GM12801 (cell line): ENCODE measurements around the gene ALPP.
"Not testable (repeated sequence)": the region's sequence is repeated elsewhere in the genome, so short reads cannot be mapped to it uniquely, and the experiment has no call there.

Experiments
- TF ChIP-seq, protein P1 (sequence below): IDR thresholded peaks from one replicate; pipeline ENCODE4 v1.5.1; 2011; ENCODE audit warnings: control low read depth; ENCODE audit not compliant: insufficient read length; ENCODE audit errors: extremely low read depth

Gene ALPP

DNA sequence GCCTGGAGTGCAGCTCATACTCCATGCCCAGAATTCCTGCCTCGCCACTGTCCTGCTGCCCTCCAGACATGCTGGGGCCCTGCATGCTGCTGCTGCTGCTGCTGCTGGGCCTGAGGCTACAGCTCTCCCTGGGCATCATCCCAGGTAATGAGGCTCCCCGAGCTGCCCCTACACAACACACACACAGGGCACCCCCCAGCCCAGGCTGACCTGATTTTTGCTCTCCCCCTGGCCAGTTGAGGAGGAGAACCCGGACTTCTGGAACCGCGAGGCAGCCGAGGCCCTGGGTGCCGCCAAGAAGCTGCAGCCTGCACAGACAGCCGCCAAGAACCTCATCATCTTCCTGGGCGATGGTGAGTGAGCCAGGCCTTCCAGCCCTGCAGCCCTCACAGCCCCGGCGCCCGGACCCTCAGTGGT is at the start of gene ALPP:
TSS of gene ALPP (plus strand) at position 17 of the 417 bp plus-strand sequence. CDS start at position 69, 52 bp downstream.
- TF ChIP-seq, protein P1, sequence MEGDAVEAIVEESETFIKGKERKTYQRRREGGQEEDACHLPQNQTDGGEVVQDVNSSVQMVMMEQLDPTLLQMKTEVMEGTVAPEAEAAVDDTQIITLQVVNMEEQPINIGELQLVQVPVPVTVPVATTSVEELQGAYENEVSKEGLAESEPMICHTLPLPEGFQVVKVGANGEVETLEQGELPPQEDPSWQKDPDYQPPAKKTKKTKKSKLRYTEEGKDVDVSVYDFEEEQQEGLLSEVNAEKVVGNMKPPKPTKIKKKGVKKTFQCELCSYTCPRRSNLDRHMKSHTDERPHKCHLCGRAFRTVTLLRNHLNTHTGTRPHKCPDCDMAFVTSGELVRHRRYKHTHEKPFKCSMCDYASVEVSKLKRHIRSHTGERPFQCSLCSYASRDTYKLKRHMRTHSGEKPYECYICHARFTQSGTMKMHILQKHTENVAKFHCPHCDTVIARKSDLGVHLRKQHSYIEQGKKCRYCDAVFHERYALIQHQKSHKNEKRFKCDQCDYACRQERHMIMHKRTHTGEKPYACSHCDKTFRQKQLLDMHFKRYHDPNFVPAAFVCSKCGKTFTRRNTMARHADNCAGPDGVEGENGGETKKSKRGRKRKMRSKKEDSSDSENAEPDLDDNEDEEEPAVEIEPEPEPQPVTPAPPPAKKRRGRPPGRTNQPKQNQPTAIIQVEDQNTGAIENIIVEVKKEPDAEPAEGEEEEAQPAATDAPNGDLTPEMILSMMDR = not testable (repeated sequence)

DNA sequence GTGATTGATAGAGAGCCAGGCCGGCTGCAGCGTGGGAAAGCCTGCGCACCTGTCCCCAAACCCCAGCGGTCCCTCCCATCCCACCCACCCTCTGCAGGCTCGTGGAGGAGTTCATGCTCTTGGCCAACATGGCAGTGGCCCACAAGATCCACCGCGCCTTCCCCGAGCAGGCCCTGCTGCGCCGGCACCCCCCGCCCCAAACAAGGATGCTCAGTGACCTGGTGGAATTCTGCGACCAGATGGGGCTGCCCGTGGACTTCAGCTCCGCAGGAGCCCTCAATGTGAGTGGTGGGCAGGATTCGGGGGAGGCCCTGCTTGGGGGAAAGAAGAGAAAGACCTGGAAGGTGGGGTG is 48.9 kb upstream of the ALPP start:
- TF ChIP-seq, protein P1 = no peak

DNA sequence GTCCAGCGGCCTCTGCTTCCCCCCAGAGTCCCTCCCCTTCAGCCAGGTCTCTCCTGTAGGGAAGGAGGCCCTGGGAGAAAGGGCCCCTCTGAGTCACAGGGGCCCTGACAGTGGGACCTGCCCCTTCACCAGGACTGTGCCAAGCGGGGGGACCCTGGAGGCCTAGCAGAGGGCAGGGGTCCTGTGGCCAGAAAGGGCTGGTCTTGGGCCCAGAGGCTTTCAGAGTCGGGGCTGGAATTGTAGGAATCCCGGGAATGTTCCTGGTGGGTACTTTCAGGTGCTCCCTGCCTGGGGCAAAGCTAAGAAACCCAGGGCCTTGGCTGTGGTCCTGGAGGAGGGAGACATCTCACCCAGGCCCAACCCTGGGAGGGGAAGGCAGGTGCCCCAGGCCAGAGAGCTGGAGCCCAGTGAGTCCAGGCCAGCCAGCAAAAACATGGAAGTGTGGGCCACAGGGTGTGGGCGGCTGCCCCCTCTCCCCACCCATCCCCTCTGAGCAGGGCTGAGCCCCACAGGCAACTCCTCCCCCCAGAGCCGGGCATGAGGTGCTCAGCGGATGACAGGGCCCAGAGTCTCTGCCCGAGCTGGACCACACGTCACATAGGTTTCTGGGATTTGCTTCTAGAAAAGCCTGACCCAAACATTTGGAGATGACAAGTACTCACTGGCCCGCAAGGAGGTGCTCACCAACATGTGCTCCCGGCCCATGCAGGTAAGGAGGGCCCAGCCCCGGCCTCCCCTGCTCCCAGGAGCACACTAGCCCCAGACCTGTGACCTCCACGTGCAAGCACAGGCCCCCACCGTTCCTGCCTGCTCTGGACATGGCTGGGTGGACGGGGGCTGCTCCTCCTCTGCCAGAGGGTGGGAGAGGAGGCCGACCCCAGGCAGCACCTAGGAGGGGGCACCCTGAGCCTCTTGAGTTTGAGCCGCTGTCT is 48.2 kb upstream of the ALPP start:
- TF ChIP-seq, protein P1 = no peak

DNA sequence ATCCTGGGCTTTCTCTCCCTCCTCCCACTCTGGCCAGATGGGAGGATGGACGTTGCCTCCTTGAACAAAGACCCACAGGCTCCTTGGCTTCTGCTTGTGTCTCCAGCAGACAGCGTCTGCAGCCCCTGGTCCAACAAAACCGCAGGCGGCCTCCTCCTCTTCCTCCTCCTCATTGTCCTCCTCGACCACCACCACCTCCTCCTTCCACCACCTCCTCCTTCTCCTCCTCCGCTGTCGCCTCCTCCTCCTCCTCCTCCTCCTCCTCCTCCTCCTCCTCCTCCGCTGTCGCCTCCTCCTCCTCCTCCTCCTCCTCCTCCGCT is 45.7 kb upstream of the ALPP start:
- TF ChIP-seq, protein P1 = no peak

DNA sequence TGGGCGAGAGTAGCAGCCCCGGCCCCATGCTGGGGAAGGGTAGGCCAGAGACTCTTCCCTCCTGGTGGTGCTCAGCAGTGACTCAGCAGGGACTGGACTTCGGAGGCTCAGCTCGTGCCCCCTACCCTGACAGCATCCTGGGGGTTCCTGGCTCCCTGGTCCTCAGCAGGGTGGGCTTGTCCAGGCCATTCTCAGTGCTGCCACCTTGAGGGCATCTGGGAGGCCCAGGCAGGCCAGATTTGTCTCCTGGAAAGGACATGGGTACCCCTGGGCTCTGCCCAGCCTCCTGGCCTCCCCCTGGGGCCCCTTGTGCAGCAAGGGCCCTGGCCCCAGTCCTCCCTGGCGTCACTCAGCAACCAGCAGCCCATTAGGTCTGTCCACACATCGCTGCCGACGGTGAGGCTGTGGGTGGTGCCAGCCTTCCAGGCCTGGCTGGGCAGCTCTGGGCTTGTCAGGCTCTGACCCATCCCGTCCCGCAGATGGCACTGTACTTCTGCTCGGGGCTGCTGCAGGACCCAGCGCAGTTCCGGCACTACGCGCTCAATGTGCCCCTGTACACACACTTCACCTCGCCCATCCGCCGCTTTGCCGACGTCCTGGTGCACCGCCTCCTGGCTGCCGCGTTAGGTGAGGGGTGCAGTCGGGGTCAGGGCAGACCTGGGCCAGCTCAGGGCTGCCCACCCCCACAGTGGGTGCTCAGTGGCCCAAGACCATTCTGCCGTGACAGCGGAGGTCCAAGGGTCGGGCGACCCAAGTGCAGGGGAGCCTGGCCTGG is 45.0 kb upstream of the ALPP start:
- TF ChIP-seq, protein P1 = no peak

DNA sequence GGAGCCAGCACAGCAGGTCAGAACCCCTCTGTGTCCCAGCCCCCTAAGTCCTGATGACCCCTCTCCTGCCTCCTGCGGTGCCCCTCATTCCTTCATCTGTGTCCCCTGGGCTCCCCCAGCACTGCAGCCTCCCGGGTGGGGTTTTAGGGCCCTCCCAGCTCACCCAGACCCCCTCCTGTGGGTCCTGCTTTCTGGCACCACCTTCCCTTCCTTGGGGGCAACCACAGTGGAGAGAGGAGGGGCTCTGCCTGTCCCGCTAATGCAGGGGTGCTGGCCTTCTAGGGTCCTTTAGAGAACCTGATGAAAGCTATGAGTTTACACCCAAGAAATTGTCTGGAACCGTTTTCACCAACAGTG is 42.7 kb upstream of the ALPP start:
- TF ChIP-seq, protein P1 = no peak

DNA sequence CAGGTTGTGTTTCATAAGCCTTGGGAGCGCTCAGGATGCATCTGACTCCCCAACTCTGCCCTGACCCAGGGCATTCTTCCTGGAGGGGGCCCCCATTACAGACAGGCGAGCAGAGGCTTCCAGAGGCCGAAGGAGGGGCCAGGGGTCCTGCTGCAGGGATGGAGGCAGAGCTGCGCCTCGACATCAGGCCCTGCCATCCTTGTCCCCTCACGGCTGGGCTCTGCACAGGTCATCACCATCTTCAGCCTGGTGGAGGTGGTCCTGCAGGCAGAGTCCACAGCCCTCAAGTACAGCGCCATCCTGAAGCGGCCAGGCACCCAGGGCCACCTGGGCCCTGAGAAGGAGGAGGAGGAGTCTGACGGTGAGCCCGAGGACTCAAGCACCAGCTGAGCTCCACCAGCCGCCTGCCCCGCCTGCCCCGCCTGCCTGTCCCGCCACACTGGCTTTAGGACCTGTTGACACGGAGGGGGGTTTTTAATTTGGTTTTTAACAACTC is 42.3 kb upstream of the ALPP start:
- TF ChIP-seq, protein P1 = no peak
